GM21367 (cell line): Measurements from ENCODE around the gene GORASP2.

Experiments
- ATAC-seq: cut with Tn5 transposase; IDR thresholded peaks from one replicate; pipeline ENCODE4 v1.9.1; 2021; ENCODE audit not compliant: unreplicated experiment

GORASP2 gene

GRCh38 chr2:170996316-170996715, 67.3 kb downstream of the GORASP2 start:
- no peak for ATAC-seq

DNA sequence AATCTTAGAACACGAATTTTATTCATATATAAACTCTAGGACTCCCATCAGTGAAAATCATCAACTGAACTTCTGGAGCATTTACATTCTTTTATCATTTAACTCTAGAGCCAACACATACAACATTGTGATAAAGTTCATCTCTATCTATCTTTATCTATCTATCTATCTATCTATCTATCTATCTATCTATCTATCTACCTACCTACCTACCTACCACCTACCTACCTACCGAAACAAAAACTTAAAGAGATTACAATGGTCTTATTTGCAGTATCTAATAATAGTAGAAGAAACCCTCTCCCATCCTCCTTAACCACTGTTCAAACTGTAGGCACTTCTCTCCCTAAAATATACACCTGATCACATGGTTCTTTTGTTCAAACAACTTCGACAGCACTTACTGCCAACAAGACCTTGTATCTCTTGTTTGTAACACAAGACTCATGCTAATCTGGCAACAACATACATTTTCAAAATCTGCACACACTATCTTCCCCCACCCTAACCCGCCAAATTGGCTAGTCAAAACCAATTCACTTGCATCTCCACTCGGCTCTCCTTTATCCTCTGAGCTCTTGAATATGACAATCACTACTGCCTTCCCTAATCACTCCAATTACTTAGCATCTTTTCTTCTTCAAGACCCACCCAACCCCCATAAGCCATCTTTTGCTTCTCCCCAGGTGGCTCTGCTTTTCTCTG, 69.0 kb downstream of the GORASP2 start:
- ATAC-seq = no peak

DNA sequence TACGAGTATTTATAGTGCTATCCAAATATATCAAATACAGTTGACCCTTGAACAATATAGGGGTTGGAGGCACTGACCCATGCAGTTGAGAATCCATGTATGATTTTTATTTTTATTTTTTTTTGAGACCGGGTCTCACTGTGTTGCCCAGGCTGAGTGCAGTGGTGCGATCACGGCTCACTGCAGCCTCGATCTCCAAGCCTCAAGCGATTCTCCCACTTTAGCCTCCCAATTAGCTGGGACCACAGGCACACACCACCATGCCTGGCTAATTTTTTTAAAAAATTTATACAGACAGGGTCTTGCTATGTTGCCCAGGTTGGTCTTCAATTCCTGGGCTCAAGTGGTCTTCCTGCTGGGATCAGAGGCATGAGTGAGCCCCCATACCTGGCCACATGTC, 70.6 kb downstream of the GORASP2 start:
- ATAC-seq = no peak

DNA sequence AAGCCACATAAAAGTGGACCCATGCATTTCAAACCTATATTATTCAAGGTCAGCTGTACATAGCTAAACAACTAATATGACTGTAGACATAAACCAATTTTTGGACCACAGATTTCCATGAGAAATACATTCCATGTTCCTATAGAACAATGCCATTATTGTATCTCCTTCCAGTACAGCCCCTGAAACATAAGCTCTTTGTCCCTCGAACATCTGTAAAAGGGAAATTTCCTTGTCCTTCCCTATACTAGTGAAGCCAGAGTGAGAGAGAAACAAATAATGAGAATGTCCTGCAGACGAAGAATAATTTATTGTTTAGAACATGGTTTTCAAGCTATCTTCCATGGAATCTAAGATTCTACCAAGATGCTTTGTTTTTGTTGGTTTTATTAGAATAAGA, 75.3 kb downstream of the GORASP2 start:
- ATAC-seq = no peak

DNA sequence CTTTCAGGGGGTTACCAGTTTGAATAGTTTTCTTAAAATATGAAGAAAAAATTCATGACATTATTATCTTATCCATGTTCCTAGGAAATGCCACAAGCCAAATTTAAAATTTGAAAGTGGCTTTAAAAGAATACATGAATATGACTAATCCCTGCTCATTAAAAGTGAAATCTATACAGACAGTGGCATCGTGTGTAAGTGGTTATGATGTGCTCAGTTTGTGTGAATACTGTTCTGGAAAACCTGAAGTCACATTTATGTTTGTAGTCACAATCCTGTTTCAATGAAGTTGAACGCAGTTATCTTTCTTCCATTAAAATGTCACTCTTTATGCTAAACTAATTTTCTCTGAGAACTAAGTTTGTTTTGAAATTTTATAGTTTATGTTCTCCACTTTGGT, 75.8 kb downstream of the GORASP2 start:
- no peak for ATAC-seq

DNA sequence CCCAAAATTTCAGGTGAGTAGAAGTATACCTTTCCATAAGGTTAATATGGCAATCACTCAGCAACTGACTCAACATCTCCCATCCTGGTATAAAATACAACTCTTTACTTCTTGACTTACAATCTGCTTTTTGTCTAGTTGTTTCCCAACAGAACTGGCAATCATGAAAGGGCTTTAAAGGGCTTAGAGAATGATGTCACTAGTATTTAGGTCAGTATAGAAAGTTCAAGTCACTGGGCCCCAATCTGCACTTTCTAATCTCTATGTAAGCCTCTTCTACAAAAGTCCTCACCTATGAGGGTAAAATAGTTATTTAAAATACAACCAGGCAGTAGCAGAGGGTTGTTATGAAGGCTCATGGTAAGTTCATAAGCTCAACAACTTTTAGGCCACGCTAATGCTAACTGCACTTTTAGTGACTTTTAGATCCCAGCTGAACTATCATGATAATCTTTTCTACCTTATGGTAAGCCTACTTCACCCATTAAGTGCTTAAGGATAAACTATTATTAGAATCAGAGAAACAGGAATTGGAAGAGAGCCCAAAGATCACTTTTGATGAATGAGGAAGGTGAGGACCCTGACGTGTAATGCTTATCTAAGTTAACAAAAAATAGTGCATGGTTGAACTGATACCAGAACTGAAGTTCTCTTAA, 79.6 kb downstream of the GORASP2 start:
- ATAC-seq = no peak

DNA sequence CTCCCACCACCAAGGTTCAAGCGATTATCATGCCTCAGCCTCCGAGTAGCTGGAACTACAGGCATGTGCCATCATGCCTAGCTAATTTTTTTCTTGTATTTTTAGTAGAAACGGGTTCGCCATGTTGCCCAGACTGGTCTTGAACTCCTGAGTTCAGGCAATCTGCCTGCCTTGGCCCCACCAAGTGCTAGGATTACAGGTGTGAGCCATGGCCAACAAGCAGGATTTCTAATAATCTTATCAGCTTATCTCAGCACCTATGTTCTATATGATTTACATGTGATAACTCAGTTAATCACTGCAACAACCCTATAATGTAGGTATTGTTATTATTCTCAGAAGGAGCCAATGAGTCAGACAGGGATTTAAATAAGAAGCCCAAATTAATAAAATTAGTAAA, 80.3 kb downstream of the GORASP2 start:
- no peak for ATAC-seq

DNA sequence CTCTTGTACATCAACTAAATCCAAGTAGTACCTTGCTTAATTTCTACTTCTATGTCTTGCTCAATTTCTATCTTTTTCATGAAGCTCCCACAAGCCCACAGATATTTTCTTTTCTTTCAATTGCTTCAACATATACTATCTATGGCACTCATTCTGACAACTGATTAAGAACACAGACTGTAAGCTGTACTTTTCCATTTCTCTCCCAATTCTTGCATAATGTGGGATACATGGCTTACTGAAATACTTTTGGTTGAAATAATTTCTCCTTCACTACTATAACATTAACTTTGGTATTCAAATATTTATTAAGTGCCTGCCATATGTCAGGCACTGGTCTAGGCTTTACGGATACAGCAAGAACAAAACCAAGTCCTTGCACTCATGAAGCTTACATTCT, 84.8 kb downstream of the GORASP2 start:
- no peak for ATAC-seq

DNA sequence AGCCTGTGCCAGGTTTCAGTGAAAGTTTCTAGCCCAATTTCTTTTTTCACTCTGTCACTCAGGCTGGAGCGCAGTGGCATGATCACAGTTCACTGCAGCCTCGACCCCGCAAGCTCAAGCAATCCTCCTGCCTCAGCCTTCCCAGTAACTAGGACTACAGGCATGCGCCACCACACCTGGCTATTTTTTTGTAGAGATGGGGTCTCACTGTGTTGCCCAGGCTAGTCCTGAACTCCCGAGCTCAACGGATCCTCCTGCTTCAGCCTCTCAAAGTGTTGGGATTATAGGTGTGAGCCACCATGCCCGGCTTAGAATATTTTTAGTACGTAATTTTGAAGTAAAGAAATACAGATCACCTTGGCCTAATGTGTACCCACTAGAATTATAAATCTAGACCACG, 87.1 kb downstream of the GORASP2 start:
- no peak for ATAC-seq
